ENCODE results near the gene KCNK16. TPM values are rescaled to one million over a fixed set of nuclear protein-coding genes. Genes with fewer than 3 reads are reported as not detected.

The KCNK16 gene
- total and polyA plus RNA-seq, 2 experiments from 2014 or later, result not detected

- Histone ChIP-seq H3K4me1 (ENCODE audit: insufficient read depth) (no peaks in the 10 kb centered on the region), H3K27me3 (peaks cover 18% of the 10 kb centered on the region), H3K9me2 (replicated peaks; ENCODE audit: insufficient read depth) (no peaks in the 10 kb centered on the region), H3K9me3 (ENCODE audit: low read depth) (no peaks in the 10 kb centered on the region), H4K20me1 (ENCODE audit: insufficient read depth, poor library complexity, severe bottlenecking) (no peaks in the 10 kb centered on the region), H3K79me2 (no peaks in the 10 kb centered on the region), H3K36me3 (replicated peaks; ENCODE audit: insufficient read depth, low read depth) (no peaks in the 10 kb centered on the region), H3K4me3 (no peak overlapping the region), H2AFZ (no peak overlapping the region), H3K27ac (no peak overlapping the region), H3K4me2 (no peak overlapping the region)
- TF ChIP-seq EZH2phosphoT487 (IDR thresholded peaks at IDR 0.05; ENCODE audit: low read depth, severe bottlenecking, unreplicated experiment), result no peak
- TF ChIP-seq EZH2 (IDR thresholded peaks at IDR 0.05; ENCODE audit: borderline replicate concordance), result no peak
- TF ChIP-seq CTCF (IDR thresholded peaks at IDR 0.05; ENCODE audit: poor library complexity), result no peak
- 81% methylated on average over 10 of the region's 10 CpGs for WGBS (ENCODE audit: low lambda C conversion rate, missing lambda C conversion rate)
- no peak for DNase-seq (ENCODE audit: low spot score)
Measured at GRCh38 chr6:39320363-39320984, 2.0 kb downstream of the KCNK16 start.

GRCh38 chr6:39319621-39320362, 2.7 kb downstream of the KCNK16 start:
- H3K4me2 ChIP-seq, result no peak overlapping the region
- 72% methylated on average over 13 of the region's 13 CpGs for WGBS (ENCODE audit: low lambda C conversion rate, missing lambda C conversion rate)
- TF ChIP-seq EZH2 (IDR thresholded peaks at IDR 0.05; ENCODE audit: borderline replicate concordance) (no peak), CTCF (IDR thresholded peaks at IDR 0.05; ENCODE audit: poor library complexity) (no peak), EZH2phosphoT487 (IDR thresholded peaks at IDR 0.05; ENCODE audit: low read depth, severe bottlenecking, unreplicated experiment) (no peak)
- H3K27ac ChIP-seq, result no peak overlapping the region
- no peaks in the 10 kb centered on the region for H4K20me1 ChIP-seq (ENCODE audit: insufficient read depth, poor library complexity, severe bottlenecking)
- H3K4me3 ChIP-seq, result no peak overlapping the region
- DNase-seq (ENCODE audit: low spot score), result no peak
- H3K9me3 ChIP-seq (ENCODE audit: low read depth), result no peaks in the 10 kb centered on the region
- no peaks in the 10 kb centered on the region for H3K36me3 ChIP-seq (replicated peaks; ENCODE audit: insufficient read depth, low read depth)
- H2AFZ ChIP-seq, result no peak overlapping the region
- H3K27me3 ChIP-seq, result peaks cover 25% of the 10 kb centered on the region
- H3K4me1 ChIP-seq (ENCODE audit: insufficient read depth), result no peaks in the 10 kb centered on the region
- H3K79me2 ChIP-seq, result no peaks in the 10 kb centered on the region
- no peaks in the 10 kb centered on the region for H3K9me2 ChIP-seq (replicated peaks; ENCODE audit: insufficient read depth)

- 89% methylated on average over 3 of the region's 3 CpGs for WGBS (ENCODE audit: low lambda C conversion rate, missing lambda C conversion rate)
- no peak overlapping the region for H3K4me2 ChIP-seq
- H3K36me3 ChIP-seq (replicated peaks; ENCODE audit: insufficient read depth, low read depth), result no peaks in the 10 kb centered on the region
- no peak overlapping the region for H3K4me3 ChIP-seq
- H3K9me3 ChIP-seq (ENCODE audit: low read depth), result no peaks in the 10 kb centered on the region
- no peak overlapping the region for H2AFZ ChIP-seq
- no peaks in the 10 kb centered on the region for H4K20me1 ChIP-seq (ENCODE audit: insufficient read depth, poor library complexity, severe bottlenecking)
- no peak overlapping the region for H3K27ac ChIP-seq
- no peaks in the 10 kb centered on the region for H3K79me2 ChIP-seq
- H3K4me1 ChIP-seq (ENCODE audit: insufficient read depth), result peaks cover 8% of the 10 kb centered on the region
- no peaks in the 10 kb centered on the region for H3K9me2 ChIP-seq (replicated peaks; ENCODE audit: insufficient read depth)
- H3K27me3 ChIP-seq, result peaks cover 50% of the 10 kb centered on the region
- TF ChIP-seq CTCF (IDR thresholded peaks at IDR 0.05; ENCODE audit: poor library complexity) (no peak), EZH2phosphoT487 (IDR thresholded peaks at IDR 0.05; ENCODE audit: low read depth, severe bottlenecking, unreplicated experiment) (no peak), EZH2 (IDR thresholded peaks at IDR 0.05; ENCODE audit: borderline replicate concordance) (no peak)
- no peak for DNase-seq (ENCODE audit: low spot score)
Measured at GRCh38 chr6:39317256-39317655, 5.2 kb downstream of the KCNK16 start.
